Keratinocyte (primary cell): ENCODE data around the gene LAMA3. TPM values are rescaled to one million over a fixed set of nuclear protein-coding genes. Genes with fewer than 3 reads are reported as not detected.

Source experiments
- DNase-seq: peaks from one replicate; pipeline ENCODE4 v3.0.0-alpha.2; 2011; ENCODE audit warnings: low read depth, missing footprints, low spot score
- FAIRE-seq: peaks from 2 replicates; lab custom pipeline; 2011; peaks lifted over from hg19 to GRCh38; lab: Jason Lieb, UNC
- H2AFZ ChIP-seq: 2 replicates; pipeline ENCODE4 v1.6.0; 2012; ENCODE audit warnings: low read length, control low read depth, inconsistent platforms; ENCODE audit not compliant: control insufficient read depth
- H3K27ac ChIP-seq: 2 replicates; pipeline ENCODE4 v1.5.1; 2011; ENCODE audit warnings: low read length; ENCODE audit not compliant: control insufficient read depth, insufficient read depth
- H3K27me3 ChIP-seq: 3 replicates; pipeline ENCODE4 v1.6.0; 2011; ENCODE audit warnings: low read length; ENCODE audit not compliant: control insufficient read depth, insufficient read depth; ENCODE audit errors: extremely low read depth
- H3K36me3 ChIP-seq, 2 experiments: 2 replicates in 1 of 2; 3 replicates in 1 of 2; pipeline ENCODE4 v1.5.1; 2011; ENCODE audit warnings: low read length in 2 of 2, mild to moderate bottlenecking in 1 of 2; ENCODE audit not compliant: control insufficient read depth in 2 of 2, insufficient read depth in 2 of 2; ENCODE audit errors: extremely low read depth in 1 of 2
- H3K4me1 ChIP-seq: 3 replicates; pipeline ENCODE4 v1.5.1; 2011; ENCODE audit warnings: low read length; ENCODE audit not compliant: control insufficient read depth, insufficient read depth; ENCODE audit errors: extremely low read depth
- H3K4me2 ChIP-seq: 3 replicates; pipeline ENCODE4 v1.6.0; 2011; ENCODE audit warnings: low read depth, low read length; ENCODE audit not compliant: control insufficient read depth, insufficient read depth; ENCODE audit errors: extremely low read depth
- H3K4me3 ChIP-seq, 3 experiments: fragments of 200-600 bp in 1 of 3; sonication (generic) in 1 of 3; 2 replicates in 2 of 3; 3 replicates in 1 of 3; pipeline ENCODE4 v1.5.1; 2011 to 2016; ENCODE audit warnings: low read length in 3 of 3, mild to moderate bottlenecking in 3 of 3, control low read depth in 2 of 3, inconsistent platforms in 1 of 3, low read depth in 1 of 3, mixed read lengths in 1 of 3, mixed run types in 1 of 3, moderate library complexity in 1 of 3; ENCODE audit not compliant: control insufficient read depth in 2 of 3, insufficient read depth in 2 of 3; ENCODE audit errors: extremely low read depth in 1 of 3
- H3K79me2 ChIP-seq: 2 replicates; pipeline ENCODE4 v1.6.0; 2012; ENCODE audit warnings: low read length; ENCODE audit not compliant: control insufficient read depth, insufficient read depth
- H3K9ac ChIP-seq: 3 replicates; pipeline ENCODE4 v1.6.0; 2011; ENCODE audit warnings: low read length; ENCODE audit not compliant: control insufficient read depth, insufficient read depth; ENCODE audit errors: extremely low read depth
- H3K9me1 ChIP-seq: 3 replicates; pipeline ENCODE4 v1.6.0; 2011; ENCODE audit warnings: low read length; ENCODE audit not compliant: control insufficient read depth, insufficient read depth; ENCODE audit errors: extremely low read depth
- H3K9me3 ChIP-seq: 2 replicates; pipeline ENCODE4 v1.5.1; 2012; ENCODE audit warnings: low read depth, low read length; ENCODE audit not compliant: control insufficient read depth
- H4K20me1 ChIP-seq: 3 replicates; pipeline ENCODE4 v1.6.0; 2011; ENCODE audit warnings: low read length; ENCODE audit not compliant: control insufficient read depth, insufficient read depth; ENCODE audit errors: extremely low read depth
- CTCF ChIP-seq, 3 experiments: IDR thresholded peaks in 1 of 3; conservative IDR thresholded peaks in 1 of 3; optimal IDR thresholded peaks in 1 of 3; 2 replicates in 2 of 3; 3 replicates in 1 of 3; pipeline versions ENCODE3 to v1.5.1; 2011; ENCODE audit warnings: low read length in 3 of 3, mild to moderate bottlenecking in 3 of 3, moderate library complexity in 2 of 3, control low read depth in 1 of 3, inconsistent platforms in 1 of 3; ENCODE audit not compliant: insufficient read depth in 2 of 3; ENCODE audit errors: extremely low read depth in 1 of 3
- EZH2 ChIP-seq: IDR thresholded peaks from one replicate; pipeline ENCODE4 v1.6.1; 2012; ENCODE audit warnings: inconsistent platforms, mild to moderate bottlenecking, low read length, moderate library complexity
- dilution Hi-C: fragments of 300-500 bp; cut with MboI; formaldehyde crosslinking; loops from one replicate; pipeline ENCODE4 v1.7.0; 2020; ENCODE audit warnings: low sequenced_read_pairs; ENCODE audit not compliant: extremely low pct_ligation_motif_present
- polyA plus RNA-seq, 5 experiments: library from polyadenylated mRNA; depleted of rRNA in 3 of 5; stranded (reverse) in 3 of 5; stranded (forward) in 1 of 5; unstranded in 1 of 5; fragments of >200 nt; gene quantifications; 1 replicate in 1 of 5; 2 replicates in 3 of 5; 3 replicates in 1 of 5; pipeline versions ENCODE4 v1.2.1 to v1.2.3, GENCODE V29; 2011 to 2012; ENCODE audit warnings: missing spikeins in 2 of 5, low read depth in 1 of 5, low replicate concordance in 1 of 5

The LAMA3 gene
- polyA plus RNA-seq, 1 donor (not counting 4 experiments of a cell fraction or from before 2014, with no cell fraction given): 1,944 TPM

- H3K79me2 ChIP-seq: no peaks in the 10 kb centered on the region
- dilution Hi-C loops: no loop called here
- DNase-seq (no peak), FAIRE-seq (no peak)
- H3K9me3 ChIP-seq: no peaks in the 10 kb centered on the region
- H4K20me1 ChIP-seq: no peaks in the 10 kb centered on the region
- no peak overlapping the region for H3K4me3 ChIP-seq
- H3K4me2 ChIP-seq: no peak overlapping the region
- no peak overlapping the region for H2AFZ ChIP-seq
- H3K4me1 ChIP-seq: peaks cover 30% of the 10 kb centered on the region
- peaks cover 0 to 10% of the 10 kb centered on the region in 2 experiments for H3K36me3 ChIP-seq
- no peak overlapping the region for H3K27ac ChIP-seq
- no peaks in the 10 kb centered on the region for H3K9me1 ChIP-seq
- TF ChIP-seq CTCF (optimal IDR thresholded peaks at IDR 0.05 in 1 of 3, IDR thresholded peaks at IDR 0.05 in 1 of 3, conservative IDR thresholded peaks at IDR 0.05 in 1 of 3; ENCODE audit: extremely low read depth in 1 of 3, insufficient read depth in 2 of 3, low read length in 3 of 3) (no peak), EZH2 (no peak)
- no peaks in the 10 kb centered on the region for H3K27me3 ChIP-seq
- H3K9ac ChIP-seq: no peak overlapping the region
These were observed 164.4 kb downstream of the LAMA3 start for GRCh38 chr18:23853448-23854195.

GRCh38 chr18:23855721-23856120 lies 166.5 kb downstream of the LAMA3 start:
- no peak overlapping the region for H3K4me3 ChIP-seq
- H4K20me1 ChIP-seq: no peaks in the 10 kb centered on the region
- H3K79me2 ChIP-seq: no peaks in the 10 kb centered on the region
- no peaks in the 10 kb centered on the region for H3K27me3 ChIP-seq
- H2AFZ ChIP-seq: no peak overlapping the region
- no peak overlapping the region for H3K9ac ChIP-seq
- H3K9me3 ChIP-seq: no peaks in the 10 kb centered on the region
- TF ChIP-seq EZH2: no peak
- no peak for TF ChIP-seq CTCF (optimal IDR thresholded peaks at IDR 0.05 in 1 of 3, IDR thresholded peaks at IDR 0.05 in 1 of 3, conservative IDR thresholded peaks at IDR 0.05 in 1 of 3; ENCODE audit: extremely low read depth in 1 of 3, insufficient read depth in 2 of 3, low read length in 3 of 3)
- peaks cover 0 to 14% of the 10 kb centered on the region in 2 experiments for H3K36me3 ChIP-seq
- dilution Hi-C loops: no loop called here
- FAIRE-seq (no peak), DNase-seq (no peak)
- no peak overlapping the region for H3K27ac ChIP-seq
- no peak overlapping the region for H3K4me2 ChIP-seq
- no peaks in the 10 kb centered on the region for H3K9me1 ChIP-seq
- H3K4me1 ChIP-seq: peaks cover 10% of the 10 kb centered on the region
